Caco-2 (cell line): Measurements from ENCODE around the gene PPP2R5C. TPM values are rescaled to one million over a fixed set of nuclear protein-coding genes. Genes with fewer than 3 reads are reported as not detected.

ENCODE experiments used
- BruUV-seq: library from RNA; stranded (reverse); fragments of 400-500 nt; replicated peaks from 2 replicates; lab custom pipeline; 2021; lab: Mats Ljungman, UMichigan
- CTCF ChIA-PET: fragments of 300-600 bp; sonication (Branson Sonifier 250); formaldehyde crosslinking; loops from one replicate; lab custom pipeline; 2022; ENCODE audit warnings: antibody characterized with exemption; lab: Charles Lee
- POLR2A ChIA-PET: fragments of 300-600 bp; sonication (Branson Sonifier 250); formaldehyde crosslinking; loops from one replicate; lab custom pipeline; 2022; ENCODE audit warnings: antibody characterized with exemption; lab: Charles Lee
- DNase-seq, 2 experiments: peaks; one replicate each; pipeline versions ENCODE4 v3.0.0 to v3.0.0-alpha.2; 2020 to 2022
- H3K27me3 ChIP-seq: replicated peaks from 2 replicates; pipeline ENCODE4 v1.6.0; 2011; ENCODE audit warnings: low read length; ENCODE audit not compliant: control insufficient read depth, insufficient read depth
- H3K36me3 ChIP-seq: 2 replicates; pipeline ENCODE4 v1.5.1; 2011; ENCODE audit warnings: low read length; ENCODE audit not compliant: control insufficient read depth, insufficient read depth
- H3K4me1 ChIP-seq: fragments of 250-450 bp; sonication (Bioruptor Pico); 2 replicates; pipeline ENCODE4 v1.5.1; 2020; ENCODE audit warnings: mild to moderate bottlenecking
- H3K4me3 ChIP-seq: 2 replicates; pipeline ENCODE4 v1.5.1; 2011; ENCODE audit warnings: low read depth, mild to moderate bottlenecking, control low read depth, low read length
- H3K9me3 ChIP-seq: fragments of 250-450 bp; sonication (Bioruptor Pico); 2 replicates; pipeline ENCODE4 v1.5.1; 2020; ENCODE audit warnings: mild to moderate bottlenecking, moderate library complexity
- H3K27ac Mint-ChIP-seq: one replicate; pipeline ENCODE4 v1.8.0; 2022; ENCODE audit warnings: mixed read lengths; ENCODE audit not compliant: unreplicated experiment
- H3K27me3 Mint-ChIP-seq: one replicate; pipeline ENCODE4 v1.8.0; 2022; ENCODE audit warnings: mixed read lengths; ENCODE audit not compliant: insufficient read depth, unreplicated experiment
- H3K36me3 Mint-ChIP-seq: one replicate; pipeline ENCODE4 v1.8.0; 2022; ENCODE audit warnings: mild to moderate bottlenecking, mixed read lengths; ENCODE audit not compliant: insufficient read depth, unreplicated experiment
- H3K4me1 Mint-ChIP-seq: one replicate; pipeline ENCODE4 v1.8.0; 2022; ENCODE audit warnings: low read depth, mixed read lengths; ENCODE audit not compliant: unreplicated experiment
- H3K4me3 Mint-ChIP-seq: one replicate; pipeline ENCODE4 v1.8.0; 2022; ENCODE audit warnings: mild to moderate bottlenecking, moderate library complexity, mixed read lengths; ENCODE audit not compliant: unreplicated experiment
- H3K9me3 Mint-ChIP-seq: one replicate; pipeline ENCODE4 v1.8.0; 2022; ENCODE audit warnings: mixed read lengths; ENCODE audit not compliant: unreplicated experiment
- intact Hi-C: fragments of 100-400 bp; cut with micrococcal nuclease; formaldehyde crosslinking; loops from one replicate; pipeline ENCODE4 v1.10.0; 2022; ENCODE audit not compliant: unreplicated experiment
- total RNA-seq: library from RNA; stranded (reverse); gene quantifications from 2 replicates; pipeline ENCODE4 v1.2.3, GENCODE V29; 2022
- TF ChIP-seq, protein P1 (sequence below), 2 experiments: fragments of 200-600 bp in 1 of 2; IDR thresholded peaks; 1 replicate in 1 of 2; 2 replicates in 1 of 2; pipeline versions ENCODE4 v1.5.1 to v1.8.0; 2011 to 2022; ENCODE audit warnings: antibody characterized with exemption in 1 of 2, control low read depth in 1 of 2, inconsistent platforms in 1 of 2, low read depth in 1 of 2, low read length in 1 of 2, mild to moderate bottlenecking in 1 of 2, moderate library complexity in 1 of 2; ENCODE audit not compliant: insufficient read depth in 1 of 2, severe bottlenecking in 1 of 2, unreplicated experiment in 1 of 2

PPP2R5C gene
- total RNA-seq, 1 experiment from 2014 or later = 97.5 TPM

DNA sequence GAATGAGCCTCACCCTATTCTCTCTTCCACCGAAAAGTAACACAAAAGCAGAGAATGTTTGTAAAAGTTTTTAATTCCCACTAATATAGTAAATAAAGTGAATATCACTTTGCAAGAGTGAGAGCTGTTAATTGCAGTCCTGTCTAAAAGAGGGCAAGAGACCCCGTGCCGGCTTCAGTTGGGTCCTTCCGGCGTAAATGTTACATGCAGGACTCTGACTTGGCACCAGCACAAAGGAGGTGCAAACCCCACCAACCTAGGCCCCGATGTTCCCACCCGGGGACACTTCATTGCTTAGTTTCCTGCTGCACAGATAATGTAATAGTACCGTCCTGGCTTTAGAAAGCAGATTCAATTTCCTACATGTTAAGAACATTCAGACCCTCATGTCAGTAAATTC is 136.9 kb downstream of the PPP2R5C start:
- POLR2A ChIA-PET = no interaction called here
- no peak for DNase-seq
- no peaks in the 10 kb centered on the region for H3K9me3 Mint-ChIP-seq
- Histone ChIP-seq H3K4me1 (no peaks in the 10 kb centered on the region), H3K27me3 (no peaks in the 10 kb centered on the region), H3K9me3 (no peaks in the 10 kb centered on the region), H3K4me3 (no peak overlapping the region), H3K36me3 (peaks cover 2% of the 10 kb centered on the region; the same call in 1 of the 2 replicates)
- H3K27me3 Mint-ChIP-seq = no peaks in the 10 kb centered on the region
- intact Hi-C loops = no loop called here
- H3K4me1 Mint-ChIP-seq = no peaks in the 10 kb centered on the region
- CTCF ChIA-PET = no interaction called here
- no TSS peak for BruUV-seq
- H3K4me3 Mint-ChIP-seq = no peak overlapping the region
- TF ChIP-seq, protein P1, sequence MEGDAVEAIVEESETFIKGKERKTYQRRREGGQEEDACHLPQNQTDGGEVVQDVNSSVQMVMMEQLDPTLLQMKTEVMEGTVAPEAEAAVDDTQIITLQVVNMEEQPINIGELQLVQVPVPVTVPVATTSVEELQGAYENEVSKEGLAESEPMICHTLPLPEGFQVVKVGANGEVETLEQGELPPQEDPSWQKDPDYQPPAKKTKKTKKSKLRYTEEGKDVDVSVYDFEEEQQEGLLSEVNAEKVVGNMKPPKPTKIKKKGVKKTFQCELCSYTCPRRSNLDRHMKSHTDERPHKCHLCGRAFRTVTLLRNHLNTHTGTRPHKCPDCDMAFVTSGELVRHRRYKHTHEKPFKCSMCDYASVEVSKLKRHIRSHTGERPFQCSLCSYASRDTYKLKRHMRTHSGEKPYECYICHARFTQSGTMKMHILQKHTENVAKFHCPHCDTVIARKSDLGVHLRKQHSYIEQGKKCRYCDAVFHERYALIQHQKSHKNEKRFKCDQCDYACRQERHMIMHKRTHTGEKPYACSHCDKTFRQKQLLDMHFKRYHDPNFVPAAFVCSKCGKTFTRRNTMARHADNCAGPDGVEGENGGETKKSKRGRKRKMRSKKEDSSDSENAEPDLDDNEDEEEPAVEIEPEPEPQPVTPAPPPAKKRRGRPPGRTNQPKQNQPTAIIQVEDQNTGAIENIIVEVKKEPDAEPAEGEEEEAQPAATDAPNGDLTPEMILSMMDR (IDR thresholded peaks at IDR 0.05; ENCODE audit: insufficient read depth in 1 of 2, low read depth in 1 of 2, low read length in 1 of 2, severe bottlenecking in 1 of 2, unreplicated experiment in 1 of 2) = no peak
- H3K27ac Mint-ChIP-seq = no peak overlapping the region
- peaks cover 76% of the 10 kb centered on the region for H3K36me3 Mint-ChIP-seq

- intact Hi-C loops = no loop called here
- H3K4me1 ChIP-seq = no peaks in the 10 kb centered on the region
- no peaks in the 10 kb centered on the region for H3K9me3 ChIP-seq
- no peak for DNase-seq
- CTCF ChIA-PET = no interaction called here
- H3K4me3 ChIP-seq = no peak overlapping the region
- POLR2A ChIA-PET = no interaction called here
- H3K27me3 ChIP-seq = no peaks in the 10 kb centered on the region
- peaks cover 2% of the 10 kb centered on the region; the same call in 1 of the 2 replicates for H3K36me3 ChIP-seq
- no peaks in the 10 kb centered on the region for H3K27me3 Mint-ChIP-seq
- no peaks in the 10 kb centered on the region for H3K4me1 Mint-ChIP-seq
- no peak overlapping the region for H3K4me3 Mint-ChIP-seq
- no TSS peak for BruUV-seq
- H3K36me3 Mint-ChIP-seq = peaks cover 75% of the 10 kb centered on the region
- no peaks in the 10 kb centered on the region for H3K9me3 Mint-ChIP-seq
- H3K27ac Mint-ChIP-seq = no peak overlapping the region
- TF ChIP-seq, protein P1 (IDR thresholded peaks at IDR 0.05; ENCODE audit: insufficient read depth in 1 of 2, low read depth in 1 of 2, low read length in 1 of 2, severe bottlenecking in 1 of 2, unreplicated experiment in 1 of 2) = no peak
Measured at GRCh38 chr14:101899263-101899662, 137.8 kb downstream of the PPP2R5C start.

GRCh38 chr14:101900253-101900652 is 138.7 kb downstream of the PPP2R5C start:
- no TSS peak for BruUV-seq
- Histone ChIP-seq H3K4me1 (no peaks in the 10 kb centered on the region), H3K36me3 (peaks cover 2% of the 10 kb centered on the region; the same call in 1 of the 2 replicates), H3K9me3 (no peaks in the 10 kb centered on the region), H3K4me3 (no peak overlapping the region), H3K27me3 (no peaks in the 10 kb centered on the region)
- Mint-ChIP-seq H3K27ac (no peak overlapping the region), H3K9me3 (no peaks in the 10 kb centered on the region), H3K27me3 (no peaks in the 10 kb centered on the region), H3K4me1 (no peaks in the 10 kb centered on the region), H3K4me3 (no peak overlapping the region), H3K36me3 (peaks cover 70% of the 10 kb centered on the region)
- POLR2A ChIA-PET = no interaction called here
- no peak for DNase-seq
- intact Hi-C loops = no loop called here
- CTCF ChIA-PET = no interaction called here
- TF ChIP-seq, protein P1 (IDR thresholded peaks at IDR 0.05; ENCODE audit: insufficient read depth in 1 of 2, low read depth in 1 of 2, low read length in 1 of 2, severe bottlenecking in 1 of 2, unreplicated experiment in 1 of 2) = no peak
